GM18502 (cell line): Measurements from ENCODE around the gene LYRM2.

Experiments
- ATAC-seq: cut with Tn5 transposase; IDR thresholded peaks from one replicate; pipeline ENCODE4 v1.9.1; 2021; ENCODE audit warnings: mild to moderate bottlenecking; ENCODE audit not compliant: unreplicated experiment, poor library complexity

The LYRM2 gene

GRCh38 chr6:89564752-89565427 is 73.7 kb downstream of the LYRM2 start:
- no peak for ATAC-seq

DNA sequence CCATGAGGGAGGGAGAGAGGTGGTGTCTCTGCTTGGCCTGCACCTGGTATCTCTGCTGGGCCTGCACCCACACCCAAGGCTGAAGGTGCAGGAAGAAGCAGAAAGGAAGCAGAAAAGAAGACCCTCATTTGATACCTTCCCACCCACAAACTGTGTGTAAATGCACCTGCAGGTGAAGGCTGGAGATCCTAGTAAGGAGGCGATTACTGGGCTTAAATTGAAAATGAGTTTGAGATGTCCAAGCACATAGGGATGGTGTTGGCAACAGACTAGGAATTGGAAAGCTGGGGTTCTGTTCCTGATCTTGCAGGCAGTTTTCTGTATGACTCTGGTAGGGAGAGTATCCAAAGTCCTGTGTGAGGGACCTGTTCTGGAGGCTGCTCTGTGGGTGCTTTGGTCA is 74.7 kb downstream of the LYRM2 start:
- no peak for ATAC-seq

GRCh38 chr6:89562093-89562973 is 76.2 kb downstream of the LYRM2 start:
- ATAC-seq = no peak

DNA sequence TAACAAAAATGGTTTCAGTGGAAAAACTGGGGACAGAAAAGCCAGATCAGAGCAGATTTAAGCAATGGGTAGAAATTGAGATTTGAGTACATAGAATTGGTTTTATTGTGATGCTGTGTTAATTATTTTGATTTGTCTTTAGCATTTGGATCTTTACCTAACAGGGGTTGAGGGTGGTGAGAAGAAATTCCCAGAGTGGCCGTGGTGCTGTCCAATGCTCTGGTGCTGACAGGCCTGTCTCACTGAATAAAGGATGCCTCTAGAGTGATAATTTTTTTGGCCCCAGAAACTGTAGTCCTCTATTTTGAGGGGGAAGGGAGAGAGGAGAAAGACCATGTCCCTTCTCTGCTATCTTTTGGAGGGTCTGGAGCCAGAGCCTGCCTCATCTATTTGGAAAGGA is 79.1 kb downstream of the LYRM2 start:
- no peak for ATAC-seq

DNA sequence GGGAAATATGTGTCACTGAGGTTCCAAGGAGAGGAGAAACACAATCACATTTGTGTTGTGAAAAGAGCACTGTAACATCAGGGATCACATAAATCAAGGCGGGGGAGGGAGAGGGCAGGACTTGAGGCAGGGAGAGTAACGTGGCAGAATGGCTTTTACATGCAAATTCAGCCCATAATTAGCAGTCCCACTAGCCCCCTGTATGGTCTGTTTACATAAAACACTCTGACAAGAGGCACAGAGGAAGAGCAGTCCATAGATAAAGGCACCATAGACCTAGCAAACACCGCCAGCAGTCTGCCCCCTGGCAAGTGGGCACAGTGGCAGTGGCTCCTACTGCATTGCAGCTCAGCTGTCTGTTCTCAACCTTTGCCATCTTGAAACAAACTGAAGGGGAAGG is 82.7 kb downstream of the LYRM2 start:
- no peak for ATAC-seq

DNA sequence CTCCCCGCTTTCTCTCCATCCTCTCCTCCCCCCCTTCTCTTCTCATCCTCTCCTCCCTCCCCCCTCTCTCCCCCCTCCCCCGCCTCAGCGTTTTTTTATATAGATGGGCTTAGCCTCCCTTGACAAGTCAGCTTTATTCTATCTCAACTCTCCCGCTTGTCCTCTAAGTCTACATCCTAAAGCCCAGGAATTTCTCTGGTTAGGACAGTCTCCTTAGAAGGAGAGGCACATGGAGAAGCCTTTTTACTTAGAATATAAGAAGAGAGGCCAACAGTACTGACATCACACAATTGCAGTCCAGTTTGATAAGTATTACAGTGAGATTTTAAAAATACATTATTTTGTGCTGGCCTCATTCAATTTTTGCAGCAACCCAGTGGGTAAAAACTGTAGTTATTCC is 83.5 kb downstream of the LYRM2 start:
- ATAC-seq = no peak

- ATAC-seq = no peak
These were observed 84.4 kb downstream of the LYRM2 start for GRCh38 chr6:89554106-89554505.

- ATAC-seq = no peak
These were observed 85.1 kb downstream of the LYRM2 start for GRCh38 chr6:89553431-89553830.

DNA sequence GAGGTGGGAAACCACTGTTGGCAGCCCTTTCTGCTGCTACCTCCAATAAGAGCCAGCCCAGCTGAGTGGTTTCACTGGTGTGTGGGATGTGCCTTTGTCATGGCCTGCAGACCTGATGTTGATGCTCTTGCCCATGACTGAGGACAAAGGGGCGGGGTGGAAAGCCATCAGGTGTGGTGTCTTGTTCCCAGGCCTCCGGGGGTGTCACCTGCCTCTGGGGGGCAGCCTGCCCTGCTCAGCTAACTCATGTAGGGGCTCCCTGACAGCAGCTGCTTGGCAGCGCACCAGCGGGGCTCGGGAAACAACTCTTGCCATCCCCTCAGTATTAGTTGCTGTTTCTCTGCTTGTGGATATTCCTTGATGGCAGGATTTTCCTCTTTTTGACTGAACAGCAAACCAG is 91.3 kb downstream of the LYRM2 start:
- no peak for ATAC-seq

DNA sequence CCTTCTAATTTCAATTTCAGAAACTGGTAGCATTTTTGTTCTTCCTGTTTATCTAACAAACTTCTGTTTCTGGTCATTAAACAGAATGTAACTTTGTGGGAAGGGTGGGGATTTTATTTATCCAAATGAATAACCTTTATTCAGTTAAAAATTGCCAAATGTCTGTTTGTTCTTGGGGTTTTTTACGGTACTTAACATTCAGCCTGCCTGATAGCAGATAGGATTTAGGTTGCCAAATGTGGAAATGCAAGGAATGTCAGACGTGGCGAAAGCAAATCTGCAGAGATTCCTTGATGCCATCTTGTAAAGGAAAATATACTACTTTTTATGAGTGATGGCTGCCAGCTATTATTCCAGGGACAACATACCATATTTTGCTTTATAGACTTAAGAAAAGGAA is 95.7 kb downstream of the LYRM2 start:
- ATAC-seq = no peak

DNA sequence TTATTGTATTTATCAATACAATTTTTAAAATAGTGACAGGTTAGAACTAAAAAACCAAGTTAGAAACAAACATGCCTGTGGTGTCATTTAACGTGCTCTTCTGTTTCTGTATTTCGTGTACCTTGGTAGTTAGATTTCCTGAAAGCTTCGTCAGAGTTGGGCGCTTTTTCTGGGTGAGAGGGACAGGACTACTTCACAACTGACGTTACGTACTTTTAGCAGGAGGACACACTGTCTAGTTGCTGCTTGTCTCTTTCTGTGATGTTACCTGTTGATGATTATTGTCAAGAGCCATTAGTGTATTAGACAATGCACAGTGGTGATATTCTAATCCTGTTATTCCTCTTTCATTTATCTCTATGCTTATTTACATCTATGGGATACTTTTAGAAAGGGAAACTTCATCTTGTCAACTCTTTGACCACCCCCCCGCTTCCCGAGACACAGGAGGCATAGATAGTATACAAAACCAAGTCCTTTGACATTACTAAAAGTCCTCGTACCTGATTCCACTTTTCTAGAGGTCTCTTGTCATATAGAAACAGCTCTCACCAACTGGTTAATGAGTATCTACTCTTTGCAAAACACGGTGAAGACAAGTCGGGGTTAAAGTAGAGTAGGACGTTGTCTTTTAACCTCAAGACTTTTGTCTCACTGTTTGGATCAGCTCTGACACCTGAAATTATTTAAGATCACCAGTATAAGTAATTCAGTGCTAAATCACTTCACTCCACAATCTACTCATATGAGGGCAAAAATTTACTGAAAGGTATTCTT is 96.3 kb downstream of the LYRM2 start:
- no peak for ATAC-seq

GRCh38 chr6:89539779-89540178 is 98.8 kb downstream of the LYRM2 start:
- no peak for ATAC-seq

DNA sequence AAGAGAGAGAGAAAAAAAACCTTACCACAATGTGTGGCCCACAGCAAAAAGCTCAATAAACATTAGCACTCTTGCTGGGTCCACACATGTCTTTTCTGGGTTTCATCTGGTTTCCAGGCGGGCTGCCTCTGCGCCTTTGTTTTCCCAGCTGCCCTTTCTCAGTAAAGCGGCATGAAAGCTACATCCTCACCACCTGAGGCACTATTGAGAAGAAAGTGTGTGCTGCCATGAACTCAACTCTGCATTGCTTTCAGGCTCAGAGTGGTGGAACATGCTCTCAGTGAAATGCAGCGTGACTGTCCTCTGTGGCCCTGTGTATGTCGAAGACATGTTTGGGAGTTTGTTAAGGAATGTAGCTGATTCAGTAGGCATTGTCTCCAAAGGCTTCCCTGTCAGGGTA is 102.3 kb downstream of the LYRM2 start:
- ATAC-seq = no peak

GRCh38 chr6:89530982-89531381 is 107.6 kb downstream of the LYRM2 start:
- ATAC-seq = no peak

- ATAC-seq = no peak
These were observed 109.7 kb downstream of the LYRM2 start for GRCh38 chr6:89528866-89529265.

- ATAC-seq = no peak
These were observed 110.9 kb downstream of the LYRM2 start for GRCh38 chr6:89527634-89528033.

DNA sequence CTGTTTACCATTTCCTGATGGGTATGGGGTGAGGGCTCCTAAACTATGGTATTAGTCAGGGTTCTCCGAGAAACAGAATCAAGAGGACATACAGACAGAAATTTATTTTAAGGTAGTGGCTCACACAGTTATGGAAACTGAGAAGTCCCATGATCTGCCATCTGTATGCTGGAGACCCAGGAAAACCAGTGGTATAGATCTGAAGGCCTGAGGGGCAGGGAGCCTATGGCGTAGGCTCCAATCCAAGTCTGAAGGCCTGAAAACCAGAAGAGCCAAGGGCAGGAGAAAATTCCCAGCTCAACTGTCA is 112.0 kb downstream of the LYRM2 start:
- ATAC-seq = no peak

GRCh38 chr6:89525786-89526562 is 112.6 kb downstream of the LYRM2 start:
- no peak for ATAC-seq

GRCh38 chr6:89522778-89523177 is 115.8 kb downstream of the LYRM2 start:
- no peak for ATAC-seq

DNA sequence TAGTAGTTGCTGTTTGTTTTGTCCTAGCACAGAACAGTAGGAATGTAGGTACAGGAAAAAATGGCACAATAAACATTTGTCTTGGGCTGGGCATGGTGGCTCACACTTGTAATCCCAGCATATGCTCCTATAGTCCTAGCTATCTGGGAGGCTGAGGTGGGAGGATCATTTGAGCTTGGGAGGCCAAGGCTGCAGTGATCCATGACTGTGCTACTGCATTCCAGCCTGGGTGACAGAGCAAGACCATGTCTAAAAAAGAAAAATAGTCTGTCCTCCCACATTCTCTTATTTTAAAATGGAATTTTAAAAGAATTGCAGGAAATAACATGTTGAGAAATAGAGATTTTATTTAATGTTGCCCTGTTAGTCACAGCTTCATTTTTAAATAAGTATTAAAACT is 117.8 kb downstream of the LYRM2 start:
- no peak for ATAC-seq
